Testis (tissue), 3 donors: ENCODE results near the gene ANKH. TPM values are rescaled to one million over a fixed set of nuclear protein-coding genes. Genes with fewer than 3 reads are reported as not detected.

Experiments
- DNase-seq: peaks from one replicate; pipeline ENCODE4 v3.0.0-alpha.2; 2019
- H3K27ac ChIP-seq, 2 donors: fragments of 200-600 bp; sonication (generic); one replicate each; pipeline ENCODE4 v1.5.1; 2019
- H3K27me3 ChIP-seq: fragments of 200-600 bp; sonication (generic); one replicate; pipeline ENCODE4 v1.5.1; 2019
- H3K36me3 ChIP-seq: fragments of 200-600 bp; sonication (generic); one replicate; pipeline ENCODE4 v1.5.1; 2017; ENCODE audit warnings: low read depth; ENCODE audit errors: missing control alignments
- H3K4me1 ChIP-seq: fragments of 200-600 bp; sonication (generic); one replicate; pipeline ENCODE4 v1.5.1; 2019
- H3K4me3 ChIP-seq, 2 donors: fragments of 200-600 bp; sonication (generic); one replicate each; pipeline ENCODE4 v1.5.1; 2017 to 2019
- H3K9me3 ChIP-seq: fragments of 200-600 bp; sonication (generic); one replicate; pipeline ENCODE4 v1.5.1; 2017
- POLR2A ChIP-seq: fragments of 450-650 bp; IDR thresholded peaks from one replicate; pipeline ENCODE4 v1.6.1; 2017; ENCODE audit warnings: antibody characterized with exemption, mild to moderate bottlenecking, moderate library complexity
- WGBS, 2 donors: methylation state at CpG; one replicate each; pipeline ENCODE4 v1.1.5; 2018; 5-methylcytosine and 5-hydroxymethylcytosine counted together
- intact Hi-C: fragments of 100-400 bp; cut with DNase I; formaldehyde crosslinking; loops from one replicate; pipeline ENCODE4 v1.15.1; 2023; ENCODE audit warnings: low total_unique reads
- polyA plus RNA-seq: library from polyadenylated mRNA; stranded (reverse); fragments of 350-450 nt; fragmentation: Illumina TruSeq; extraction: RNeasy Lipid Tissue Mini Kit (QIAGEN cat#74804); gene quantifications from one replicate; pipeline ENCODE4 v1.2.3, GENCODE V29; 2014; ENCODE audit warnings: low read depth, low replicate concordance; ENCODE audit not compliant: insufficient read depth
- total RNA-seq, 2 donors: library from RNA; depleted of rRNA; stranded (reverse); fragments of >200 nt; gene quantifications; one replicate each; pipeline ENCODE4 v1.2.3, GENCODE V29; 2016
- TF ChIP-seq, protein P1 (sequence below), 3 experiments: fragments of 450-650 bp in 2 of 3; fragments of 200-600 bp in 1 of 3; sonication (generic) in 1 of 3; IDR thresholded peaks; one replicate each; pipeline ENCODE4 v1.5.1; 2016 to 2019; ENCODE audit warnings: antibody characterized with exemption in 3 of 3, mild to moderate bottlenecking in 2 of 3, moderate library complexity in 1 of 3

Gene ANKH
- total and polyA plus RNA-seq, 3 donors from 2014 or later: 14.3 to 16.2 (median 15.8) TPM

DNA sequence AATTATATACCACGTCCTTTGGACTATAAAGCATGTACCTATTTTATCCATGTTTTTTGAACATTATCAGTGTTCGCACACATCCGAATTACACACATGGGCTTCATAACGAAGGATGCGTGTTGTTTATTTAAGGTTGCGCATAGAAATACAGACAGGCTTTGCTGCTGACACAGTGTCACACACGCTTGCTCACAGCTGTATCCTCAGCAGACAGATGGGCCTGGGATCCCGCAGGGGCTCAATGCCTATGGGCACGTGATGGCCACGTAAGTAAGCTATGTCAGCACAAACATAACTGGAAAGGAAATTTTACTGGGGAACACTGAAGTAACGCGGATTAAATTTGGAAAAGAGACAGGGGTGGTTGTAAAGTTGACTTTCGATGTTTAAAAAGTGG is 130.4 kb downstream of the ANKH start:
- Histone ChIP-seq H3K9me3 (no peaks in the 10 kb centered on the region), H3K36me3 (no peaks in the 10 kb centered on the region), H3K27me3 (no peaks in the 10 kb centered on the region), H3K4me1 (no peaks in the 10 kb centered on the region), H3K4me3 (no peak overlapping the region), H3K27ac (no peak overlapping the region)
- WGBS, 2 donors: 92 to 96% methylated on average over 13 of the region's 13 CpGs
- intact Hi-C loops: no loop called here
- DNase-seq: no peak
- TF ChIP-seq POLR2A: no peak
- TF ChIP-seq, protein P1, sequence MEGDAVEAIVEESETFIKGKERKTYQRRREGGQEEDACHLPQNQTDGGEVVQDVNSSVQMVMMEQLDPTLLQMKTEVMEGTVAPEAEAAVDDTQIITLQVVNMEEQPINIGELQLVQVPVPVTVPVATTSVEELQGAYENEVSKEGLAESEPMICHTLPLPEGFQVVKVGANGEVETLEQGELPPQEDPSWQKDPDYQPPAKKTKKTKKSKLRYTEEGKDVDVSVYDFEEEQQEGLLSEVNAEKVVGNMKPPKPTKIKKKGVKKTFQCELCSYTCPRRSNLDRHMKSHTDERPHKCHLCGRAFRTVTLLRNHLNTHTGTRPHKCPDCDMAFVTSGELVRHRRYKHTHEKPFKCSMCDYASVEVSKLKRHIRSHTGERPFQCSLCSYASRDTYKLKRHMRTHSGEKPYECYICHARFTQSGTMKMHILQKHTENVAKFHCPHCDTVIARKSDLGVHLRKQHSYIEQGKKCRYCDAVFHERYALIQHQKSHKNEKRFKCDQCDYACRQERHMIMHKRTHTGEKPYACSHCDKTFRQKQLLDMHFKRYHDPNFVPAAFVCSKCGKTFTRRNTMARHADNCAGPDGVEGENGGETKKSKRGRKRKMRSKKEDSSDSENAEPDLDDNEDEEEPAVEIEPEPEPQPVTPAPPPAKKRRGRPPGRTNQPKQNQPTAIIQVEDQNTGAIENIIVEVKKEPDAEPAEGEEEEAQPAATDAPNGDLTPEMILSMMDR (IDR thresholded peaks at IDR 0.05): no peak

DNA sequence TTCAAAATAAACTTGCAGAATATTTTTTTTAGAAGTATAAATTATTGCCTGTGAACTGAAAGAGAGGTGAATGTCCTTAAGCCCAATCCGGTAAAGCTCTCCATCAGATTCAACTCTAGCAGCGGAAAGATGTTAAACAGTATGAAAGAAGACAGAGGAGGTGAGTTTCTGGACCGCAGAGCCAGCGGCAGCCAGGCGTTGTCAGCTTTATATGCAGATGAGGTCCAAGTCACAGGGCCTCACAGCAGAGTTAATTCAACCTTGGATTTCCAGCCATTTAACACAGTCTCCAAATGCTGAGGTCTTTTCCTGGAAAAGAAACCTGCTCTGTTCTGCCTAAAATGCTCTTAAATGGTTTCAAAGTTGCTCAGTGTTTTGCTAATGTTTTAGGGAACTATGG is 131.6 kb downstream of the ANKH start:
- intact Hi-C loops: no loop called here
- Histone ChIP-seq H3K4me1 (no peaks in the 10 kb centered on the region), H3K27ac (no peak overlapping the region), H3K4me3 (no peak overlapping the region), H3K36me3 (no peaks in the 10 kb centered on the region), H3K9me3 (no peaks in the 10 kb centered on the region), H3K27me3 (no peaks in the 10 kb centered on the region)
- WGBS, 2 donors: 91 to 93% methylated on average over 5 of the region's 5 CpGs
- TF ChIP-seq, protein P1 (IDR thresholded peaks at IDR 0.05): no peak
- DNase-seq: no peak

DNA sequence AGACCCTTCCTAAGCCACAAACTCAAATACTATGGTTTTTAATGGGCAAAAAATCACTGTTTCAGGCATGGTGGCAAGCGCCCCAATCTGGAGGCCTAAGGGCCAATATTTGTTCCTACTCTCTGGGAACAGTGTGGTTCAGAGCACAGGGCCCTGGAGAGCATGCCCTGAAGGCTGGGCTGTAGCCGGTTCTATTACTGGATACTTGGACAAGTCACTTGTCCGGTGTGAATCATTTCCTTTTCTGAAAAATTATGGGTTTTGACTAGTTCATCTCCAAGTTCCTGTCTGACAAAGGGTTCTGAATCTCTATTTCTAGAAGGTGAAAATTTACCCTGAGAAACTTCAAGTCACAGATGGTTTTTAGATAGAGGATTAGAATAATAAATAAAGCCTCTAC is 132.0 kb downstream of the ANKH start:
- no peak for DNase-seq
- Histone ChIP-seq H3K4me3 (no peak overlapping the region), H3K4me1 (no peaks in the 10 kb centered on the region), H3K27ac (no peak overlapping the region), H3K9me3 (no peaks in the 10 kb centered on the region), H3K27me3 (no peaks in the 10 kb centered on the region), H3K36me3 (no peaks in the 10 kb centered on the region)
- intact Hi-C loops: no loop called here
- 86 to 89% methylated on average over 3 of the region's 3 CpGs for WGBS, 2 donors
- TF ChIP-seq POLR2A: no peak
- TF ChIP-seq, protein P1 (IDR thresholded peaks at IDR 0.05): no peak

DNA sequence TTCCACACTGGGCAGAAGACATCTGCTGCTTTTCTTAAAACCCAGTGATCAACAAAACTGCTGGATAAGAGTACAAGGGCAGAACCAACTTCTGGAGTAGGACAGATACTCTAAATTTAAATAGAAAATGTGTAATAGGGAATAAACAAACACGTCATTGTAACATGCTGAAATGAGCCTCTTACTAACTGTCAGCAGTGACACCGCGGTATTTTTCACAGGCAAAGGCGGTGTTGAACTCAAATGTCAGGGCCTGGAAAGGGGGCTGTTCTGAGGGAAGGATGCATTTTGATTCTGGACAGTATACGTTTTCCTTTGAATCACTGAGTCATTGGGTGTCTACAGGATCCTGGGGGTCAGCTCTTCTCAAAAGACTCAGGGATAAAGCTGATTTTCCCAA is 133.5 kb downstream of the ANKH start:
- H3K4me3 ChIP-seq: no peak overlapping the region
- H3K27ac ChIP-seq: no peak overlapping the region
- TF ChIP-seq POLR2A: no peak
- TF ChIP-seq, protein P1 (IDR thresholded peaks at IDR 0.05): no peak
- WGBS, 2 donors: 96 to 97% methylated on average over 5 of the region's 5 CpGs
- DNase-seq: no peak
- intact Hi-C loops: no loop called here
- H3K9me3 ChIP-seq: no peaks in the 10 kb centered on the region
- no peaks in the 10 kb centered on the region for H3K4me1 ChIP-seq
- no peaks in the 10 kb centered on the region for H3K27me3 ChIP-seq
- no peaks in the 10 kb centered on the region for H3K36me3 ChIP-seq

DNA sequence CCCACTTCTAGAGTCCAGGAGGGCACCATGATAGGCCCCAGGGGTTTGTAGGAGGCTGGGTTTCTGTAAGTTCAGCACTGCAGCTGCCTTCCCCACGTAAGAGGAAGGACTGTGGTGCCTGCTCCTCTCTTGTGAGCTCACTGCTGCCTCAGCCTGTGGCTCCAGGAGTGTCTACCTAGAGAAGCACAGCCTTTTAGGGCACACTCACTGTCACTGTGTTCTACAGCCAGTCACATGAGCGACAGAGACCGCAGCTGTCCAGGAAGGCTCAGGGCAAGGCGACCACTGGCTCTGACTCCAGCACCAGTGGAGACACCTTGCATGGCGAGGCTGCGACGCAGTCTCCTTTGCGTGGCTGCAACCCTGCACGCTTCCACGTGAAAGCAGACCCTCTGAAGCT is 134.3 kb downstream of the ANKH start:
- H3K27ac ChIP-seq: no peak overlapping the region
- TF ChIP-seq, protein P1 (IDR thresholded peaks at IDR 0.05): no peak
- TF ChIP-seq POLR2A: no peak
- WGBS, 2 donors: 92 to 96% methylated on average over 10 of the region's 10 CpGs
- H3K4me3 ChIP-seq: no peak overlapping the region
- intact Hi-C loops: no loop called here
- H3K9me3 ChIP-seq: no peaks in the 10 kb centered on the region
- no peak for DNase-seq
- H3K27me3 ChIP-seq: no peaks in the 10 kb centered on the region
- H3K4me1 ChIP-seq: no peaks in the 10 kb centered on the region
- no peaks in the 10 kb centered on the region for H3K36me3 ChIP-seq
